GM12875 (cell line): ENCODE results near the gene TMOD1.

Experiments used
- H3K4me3 ChIP-seq: one replicate; pipeline ENCODE4 v1.5.1; 2011; ENCODE audit warnings: low read depth, low read length, control low read depth
- TF ChIP-seq, protein P1 (sequence below): IDR thresholded peaks from 2 replicates; pipeline ENCODE4 v1.5.1; 2011; ENCODE audit warnings: low read depth, mild to moderate bottlenecking, control low read depth, inconsistent platforms, low read length, moderate library complexity, borderline replicate concordance; ENCODE audit not compliant: insufficient read depth

TMOD1 gene

DNA sequence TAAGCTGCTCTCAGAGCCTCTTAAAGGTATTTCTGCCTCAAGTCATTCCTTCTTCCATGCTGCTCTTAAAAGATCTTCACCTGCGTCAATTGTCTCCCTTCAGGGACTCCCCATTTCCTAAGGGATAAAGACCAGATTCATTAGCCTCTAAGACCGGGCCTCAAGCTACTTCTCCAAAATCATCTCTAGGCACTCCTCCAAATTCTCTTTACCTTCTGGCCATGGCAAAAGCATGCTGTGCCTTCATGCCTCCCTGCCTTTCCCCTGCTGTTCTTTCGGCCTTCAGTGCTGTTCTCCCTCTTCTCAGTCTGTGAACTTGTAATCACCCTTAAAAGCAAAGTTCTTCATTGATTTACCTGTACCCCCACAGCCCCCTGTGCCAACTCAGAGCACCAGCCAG is 4.4 kb downstream of the TMOD1 start:
- TF ChIP-seq, protein P1, sequence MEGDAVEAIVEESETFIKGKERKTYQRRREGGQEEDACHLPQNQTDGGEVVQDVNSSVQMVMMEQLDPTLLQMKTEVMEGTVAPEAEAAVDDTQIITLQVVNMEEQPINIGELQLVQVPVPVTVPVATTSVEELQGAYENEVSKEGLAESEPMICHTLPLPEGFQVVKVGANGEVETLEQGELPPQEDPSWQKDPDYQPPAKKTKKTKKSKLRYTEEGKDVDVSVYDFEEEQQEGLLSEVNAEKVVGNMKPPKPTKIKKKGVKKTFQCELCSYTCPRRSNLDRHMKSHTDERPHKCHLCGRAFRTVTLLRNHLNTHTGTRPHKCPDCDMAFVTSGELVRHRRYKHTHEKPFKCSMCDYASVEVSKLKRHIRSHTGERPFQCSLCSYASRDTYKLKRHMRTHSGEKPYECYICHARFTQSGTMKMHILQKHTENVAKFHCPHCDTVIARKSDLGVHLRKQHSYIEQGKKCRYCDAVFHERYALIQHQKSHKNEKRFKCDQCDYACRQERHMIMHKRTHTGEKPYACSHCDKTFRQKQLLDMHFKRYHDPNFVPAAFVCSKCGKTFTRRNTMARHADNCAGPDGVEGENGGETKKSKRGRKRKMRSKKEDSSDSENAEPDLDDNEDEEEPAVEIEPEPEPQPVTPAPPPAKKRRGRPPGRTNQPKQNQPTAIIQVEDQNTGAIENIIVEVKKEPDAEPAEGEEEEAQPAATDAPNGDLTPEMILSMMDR, result no peak
- H3K4me3 ChIP-seq, result no peak overlapping the region

DNA sequence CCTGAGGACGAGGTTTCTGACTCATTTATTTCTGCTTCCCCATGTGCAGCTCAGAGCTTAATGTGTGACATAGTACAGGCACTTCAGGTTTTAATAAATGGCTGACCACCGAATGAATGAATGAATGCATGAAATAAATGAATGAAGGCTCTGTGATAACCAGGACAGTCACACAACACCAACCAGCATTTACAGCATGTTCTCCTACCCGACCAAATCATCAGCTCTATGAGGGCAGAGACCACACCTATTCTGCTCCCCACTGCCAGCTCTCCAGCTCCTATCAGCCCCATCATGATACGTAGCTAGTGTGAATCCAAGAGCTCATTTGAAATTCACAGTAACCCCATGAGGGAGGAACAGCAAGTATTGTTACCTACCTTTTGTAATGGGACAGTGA is 4.8 kb downstream of the TMOD1 start:
- H3K4me3 ChIP-seq, result no peak overlapping the region
- TF ChIP-seq, protein P1, result no peak

DNA sequence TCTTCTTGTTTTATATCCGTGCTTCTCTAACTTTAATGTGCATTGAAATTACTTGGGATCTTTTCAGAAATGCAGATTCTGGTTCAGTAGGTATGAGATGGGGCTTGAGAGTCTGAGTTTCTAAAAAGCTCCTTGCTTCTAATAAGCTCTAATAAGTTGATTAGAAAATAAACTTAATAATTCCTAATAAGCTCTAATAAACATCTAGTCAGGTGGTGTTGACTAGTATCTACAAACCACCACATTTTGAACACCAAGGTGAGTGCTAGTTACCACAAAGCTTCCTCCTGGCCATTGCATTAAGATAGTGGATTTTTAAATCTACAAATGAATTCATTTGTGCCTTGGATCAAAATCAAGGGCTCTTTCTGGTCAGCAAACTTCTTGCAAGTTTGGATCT is 5.3 kb downstream of the TMOD1 start:
- TF ChIP-seq, protein P1, result no peak
- no peak overlapping the region for H3K4me3 ChIP-seq

DNA sequence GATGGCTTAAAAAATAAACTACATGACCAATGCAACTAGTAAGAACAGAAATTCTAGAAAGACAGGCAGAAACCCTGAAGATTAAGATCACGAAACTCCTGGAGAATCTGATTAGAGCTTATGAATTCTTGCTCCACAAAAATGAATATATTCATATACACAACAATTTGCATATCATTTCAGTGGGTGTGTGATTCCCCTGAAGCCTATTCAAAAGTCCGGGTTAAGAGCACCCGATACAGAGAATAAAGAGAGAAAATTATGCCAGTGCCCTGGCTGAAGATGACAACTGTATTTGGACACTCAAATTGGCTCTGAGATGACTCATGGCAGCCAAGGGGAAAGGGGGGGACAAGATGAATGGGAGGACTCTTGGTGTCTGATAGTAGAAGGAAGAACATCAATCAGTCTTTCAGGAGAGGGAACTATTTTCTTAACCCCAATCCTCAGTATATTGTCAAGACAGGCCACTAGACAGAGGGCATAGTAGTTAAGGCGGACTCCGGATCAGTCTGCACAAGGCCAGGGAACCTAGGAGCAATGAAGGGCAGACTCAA is 6.0 kb downstream of the TMOD1 start:
- TF ChIP-seq, protein P1, result no peak
- H3K4me3 ChIP-seq, result no peak overlapping the region

DNA sequence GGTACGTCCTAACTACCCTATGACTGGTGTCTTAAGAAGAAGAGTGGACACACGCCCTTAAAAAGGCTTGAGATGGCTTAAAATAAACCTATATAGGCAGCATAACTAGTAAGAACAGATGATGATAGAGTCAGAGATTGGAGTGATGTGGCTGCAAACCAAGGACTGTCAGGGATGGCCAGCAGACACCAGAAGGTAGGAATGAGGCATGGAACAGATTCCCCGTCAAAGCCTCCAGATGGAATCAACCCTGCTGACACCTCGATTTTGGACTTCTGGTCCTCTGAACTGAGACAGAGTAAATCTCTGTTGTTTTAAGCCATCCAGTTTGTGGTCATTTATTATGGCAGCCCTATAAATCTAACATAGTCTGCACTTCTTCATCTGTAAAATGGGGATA is 7.4 kb downstream of the TMOD1 start:
- H3K4me3 ChIP-seq, result no peak overlapping the region
- TF ChIP-seq, protein P1, result no peak

DNA sequence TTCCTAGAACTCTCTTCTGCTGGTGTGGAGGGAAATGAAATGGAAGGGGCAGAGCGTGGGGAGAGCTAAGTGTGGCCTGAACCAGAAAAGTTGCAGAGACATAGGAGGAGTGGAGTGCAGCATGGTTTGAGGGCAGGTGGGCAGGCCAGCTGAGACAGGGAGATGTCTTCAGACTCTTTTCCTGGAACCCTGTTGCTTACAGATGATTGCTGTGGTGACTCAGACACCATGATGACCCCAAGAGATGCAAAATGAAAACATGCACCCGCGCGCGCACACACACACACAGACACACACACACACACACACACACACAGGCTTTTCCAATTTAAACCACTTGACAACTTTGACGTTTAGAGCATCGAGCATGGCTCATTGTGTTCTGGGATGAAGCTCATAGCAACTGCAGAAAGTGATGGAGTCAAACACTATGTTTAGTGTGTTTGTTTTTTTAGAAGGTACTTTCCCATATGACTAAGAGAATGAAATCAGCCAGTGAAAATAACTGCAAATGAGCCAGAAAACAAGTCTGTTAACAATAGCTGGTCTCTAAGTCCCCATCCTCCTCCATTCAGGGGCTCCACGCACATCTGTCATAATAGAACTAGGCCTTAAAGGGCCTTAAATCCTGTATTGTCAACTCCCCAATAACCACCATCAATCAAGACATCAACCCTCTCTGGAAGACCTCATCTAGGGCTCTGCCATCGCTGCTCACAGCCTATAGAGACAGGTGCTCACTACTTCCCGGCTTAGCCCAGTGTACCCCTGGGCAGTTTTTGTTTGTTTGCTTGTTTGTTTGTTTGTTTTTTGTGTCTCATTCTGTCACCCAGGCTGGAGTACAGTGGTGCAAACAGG is 9.6 kb downstream of the TMOD1 start:
- TF ChIP-seq, protein P1, result no peak
- H3K4me3 ChIP-seq, result no peak overlapping the region
